COR-L47 (cell line): ENCODE results near the gene ZCCHC7.

Source experiments
- DNase-seq: peaks from one replicate; lab custom pipeline; 2025; lab: John Stamatoyannopoulos, UW

ZCCHC7 gene

DNA sequence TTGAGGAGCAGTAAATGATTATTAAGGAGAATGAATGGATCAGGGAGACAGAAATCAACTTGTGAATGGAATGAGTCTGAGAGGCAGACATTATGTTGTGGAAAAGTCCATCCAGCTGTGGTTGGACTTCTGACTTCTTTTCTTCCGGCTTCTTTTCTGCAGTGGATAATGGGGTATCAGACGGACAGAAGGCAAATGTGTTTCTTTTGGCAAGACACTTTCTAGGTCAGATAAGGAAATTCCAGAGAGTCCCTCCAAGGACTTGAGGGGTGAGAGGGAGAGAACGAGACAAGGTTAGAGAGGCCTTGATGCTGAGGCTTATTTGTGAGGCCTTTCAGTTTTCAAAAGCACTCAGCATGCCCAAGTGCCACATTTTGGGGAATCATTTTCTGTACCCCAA lies 285.0 kb downstream of the ZCCHC7 start:
- no peak for DNase-seq

DNA sequence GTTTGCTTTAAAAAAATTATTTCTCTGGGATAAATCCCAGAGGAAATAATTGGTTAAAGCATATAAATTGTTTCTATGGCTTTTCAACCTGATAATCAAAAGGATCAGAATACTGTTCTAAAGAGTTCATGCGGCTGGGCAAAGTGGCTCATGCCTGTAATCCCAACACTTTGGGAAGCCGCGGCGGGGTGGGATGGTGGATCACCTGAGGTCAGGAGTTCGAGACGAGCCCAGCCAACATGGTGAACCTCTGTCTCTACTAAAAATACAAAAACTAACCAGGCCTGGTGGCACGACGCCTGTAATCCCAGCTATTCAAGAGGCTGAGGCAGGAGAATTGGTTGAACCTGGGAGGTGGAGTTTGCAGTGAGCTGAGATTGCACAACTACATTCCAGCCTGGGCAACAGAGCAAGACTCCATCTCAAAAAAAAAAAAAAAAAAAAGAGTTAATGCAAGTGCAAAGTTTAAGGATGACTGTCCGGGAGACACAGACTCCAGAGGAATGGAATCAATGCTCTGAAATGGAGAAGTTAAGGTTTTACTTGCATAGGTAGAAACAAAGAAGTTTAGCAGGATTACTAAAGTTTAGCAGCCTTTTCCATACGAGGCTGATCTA lies 285.5 kb downstream of the ZCCHC7 start:
- no peak for DNase-seq

DNA sequence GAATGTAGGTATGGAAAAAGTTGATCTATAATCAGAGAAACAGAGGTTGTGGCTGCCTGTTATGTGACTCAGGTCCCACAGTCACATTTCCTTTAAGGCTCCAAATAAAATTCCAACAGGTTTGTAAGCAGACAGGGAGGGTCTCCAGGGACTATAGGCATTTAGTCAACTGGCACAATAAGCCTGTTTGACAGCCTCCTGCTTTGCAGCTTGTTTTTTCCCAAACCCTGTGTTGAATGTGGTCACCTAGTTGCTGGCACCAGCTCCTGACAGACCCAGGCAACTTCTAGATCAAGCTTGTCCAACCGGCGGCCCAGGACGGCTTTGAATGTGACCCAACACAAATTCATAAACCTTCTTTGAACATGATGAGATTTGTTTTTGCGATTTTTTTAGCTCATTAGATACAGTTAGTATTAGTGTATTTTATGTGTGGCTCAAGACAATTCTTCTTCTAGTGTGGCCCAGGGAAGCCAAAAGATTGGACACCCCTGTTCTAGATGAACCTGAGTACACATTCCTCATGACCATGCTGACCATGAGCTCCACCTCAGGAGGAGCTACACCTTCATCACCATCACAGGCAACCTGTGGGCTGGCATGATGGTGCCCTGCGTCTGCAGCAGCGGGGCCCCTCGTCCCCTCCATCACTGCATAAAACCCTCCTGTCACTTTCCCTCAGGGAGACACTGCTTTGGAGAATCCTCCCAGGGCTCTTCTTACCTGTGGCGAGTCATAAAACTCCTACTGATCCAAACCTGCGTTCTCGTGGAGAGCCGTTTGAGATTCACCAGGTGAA lies 286.4 kb downstream of the ZCCHC7 start:
- no peak for DNase-seq

DNA sequence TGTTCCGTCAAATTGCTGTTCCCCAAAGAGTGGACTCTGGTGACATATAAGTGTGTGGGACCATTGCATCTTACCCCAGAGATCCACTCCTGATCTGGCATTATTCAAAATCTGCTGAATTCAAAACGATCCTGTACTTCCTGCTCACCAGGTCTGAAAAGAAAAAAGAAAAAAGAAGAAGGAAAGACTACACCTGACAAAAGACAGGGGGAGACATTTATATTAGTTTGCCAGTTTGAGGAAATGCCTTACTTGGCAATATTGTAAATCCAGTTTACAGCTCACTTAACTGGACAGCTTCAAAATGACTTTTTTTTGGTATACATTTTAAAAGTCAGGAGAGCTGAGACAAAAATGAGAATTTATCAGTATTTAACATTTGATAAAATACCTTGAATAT lies 287.1 kb downstream of the ZCCHC7 start:
- DNase-seq = no peak
